Measurements from ENCODE around the gene TTC22. TPM values are rescaled to one million over a fixed set of nuclear protein-coding genes. Genes with fewer than 3 reads are reported as not detected.

Gene TTC22
- total RNA-seq, 1 experiment from 2014 or later: 1.8 TPM

DNA sequence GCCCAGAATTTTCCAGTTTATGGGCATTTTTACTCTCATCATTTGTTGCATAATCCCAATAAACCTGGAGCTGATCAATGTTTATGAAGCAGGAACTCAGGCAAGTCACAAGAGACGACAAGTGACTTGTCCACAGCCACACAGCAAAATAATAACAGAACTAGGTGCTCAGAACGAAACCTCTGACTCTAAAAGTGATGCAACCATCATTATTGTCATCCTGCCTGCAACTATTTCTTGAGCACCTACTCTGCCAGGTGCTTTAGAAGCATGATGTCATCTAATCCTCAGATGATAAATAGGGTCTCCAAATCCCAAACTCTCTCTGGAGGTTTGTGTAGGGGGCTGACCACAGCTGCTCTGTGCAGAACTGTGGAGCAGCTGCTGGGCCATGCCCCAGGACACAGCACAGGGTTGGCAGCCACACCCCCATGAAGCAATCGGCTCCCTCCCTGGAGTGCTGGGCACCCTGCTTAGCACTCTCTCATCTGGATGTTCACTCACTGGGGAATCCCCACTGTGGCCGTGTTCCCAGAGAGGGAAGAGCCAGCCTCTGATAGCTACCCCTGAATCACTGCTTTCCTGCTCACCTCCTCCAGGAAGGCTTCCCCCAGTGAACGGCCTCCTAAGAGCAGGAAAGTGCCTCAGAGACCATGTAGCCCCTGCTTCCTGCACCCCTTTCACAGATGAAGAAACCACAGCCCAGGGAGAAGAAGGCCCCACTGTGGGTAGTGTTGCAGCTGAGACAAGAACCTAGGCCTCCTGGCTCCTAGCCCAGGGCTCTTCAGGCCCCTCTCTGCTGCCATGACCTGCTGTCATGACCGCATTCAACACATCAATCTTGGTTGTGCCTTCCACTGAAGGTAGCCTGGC is 2.1 kb downstream of the TTC22 start:
- H3K4me2 ChIP-seq (ENCODE audit: low read length): no peak overlapping the region
- DNase-seq (ENCODE audit: low read depth, low spot score): no peak
- H3K9me3 ChIP-seq (ENCODE audit: control insufficient read depth in 1 of 2, insufficient read depth in 1 of 2, low read depth in 1 of 2, low read length in 2 of 2): no peaks in the 10 kb centered on the region
- no peaks in the 10 kb centered on the region for H3K27me3 ChIP-seq (ENCODE audit: insufficient read depth, low read length)
- no peak for TF ChIP-seq TCF7L2 (IDR thresholded peaks at IDR 0.05; ENCODE audit: borderline replicate concordance, extremely low read depth, insufficient read depth, insufficient read length)
- H3K4me1 ChIP-seq (ENCODE audit: control insufficient read depth in 1 of 2, insufficient read depth in 2 of 2, low read length in 2 of 2): peaks cover 9 to 29% of the 10 kb centered on the region in 2 experiments; a peak in 3 of 4 replicates
- CTCF ChIA-PET: no interaction called here
- no peaks in the 10 kb centered on the region for H3K9me2 ChIP-seq (ENCODE audit: insufficient read depth)
- no peak overlapping the region for H3K4me3 ChIP-seq (replicated peaks in 1 of 2; ENCODE audit: low read depth in 1 of 2, low read length in 2 of 2)
- intact Hi-C loops (cut with micrococcal nuclease): no loop called here
- ATAC-seq: no peak
- RAD21 ChIA-PET (ENCODE audit: low non-redundant PET in 1 of 2, low total read pairs in 2 of 2, uncharacterized antibody in 2 of 2, unreplicated experiment in 2 of 2): no interaction called here
- H4K20me1 ChIP-seq (ENCODE audit: insufficient read depth): no peaks in the 10 kb centered on the region
- POLR2A ChIA-PET: no interaction called here
- no peaks in the 10 kb centered on the region for H3K79me2 ChIP-seq (ENCODE audit: insufficient read depth, low read length)
- H3K36me3 ChIP-seq (ENCODE audit: control insufficient read depth in 1 of 2, insufficient read depth in 2 of 2, low read length in 2 of 2): no peaks in the 10 kb centered on the region
- BruUV-seq (replicated peaks): no TSS peak
- no peak overlapping the region for H3K9ac ChIP-seq (ENCODE audit: low read length)
- H2AFZ ChIP-seq (ENCODE audit: low read depth, low read length, poor library complexity, severe bottlenecking): no peak overlapping the region
- H3K27ac ChIP-seq (ENCODE audit: low read depth, low read length): no peak overlapping the region

DNA sequence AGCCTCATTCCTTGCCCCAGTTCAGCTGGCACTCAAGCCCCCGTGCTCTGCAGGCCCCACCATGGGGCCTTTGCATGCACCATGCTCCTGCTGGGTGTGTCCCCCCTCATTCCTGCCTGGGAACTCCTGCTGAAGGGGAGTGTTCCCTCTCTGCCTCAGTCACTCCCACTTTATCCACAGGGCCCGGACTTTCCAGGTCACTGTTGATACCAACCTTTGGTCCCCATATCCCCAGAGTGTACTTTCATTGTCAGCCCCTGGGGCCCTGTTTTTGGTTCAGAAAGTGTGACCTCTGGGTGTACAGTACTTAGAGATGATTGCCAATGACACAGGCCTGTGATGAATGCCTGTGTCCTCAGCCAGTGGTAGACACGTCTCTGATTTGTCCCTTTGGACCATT is 2.9 kb downstream of the TTC22 start:
- BruUV-seq (replicated peaks): no TSS peak
- no peaks in the 10 kb centered on the region for H3K9me3 ChIP-seq (ENCODE audit: control insufficient read depth in 1 of 2, insufficient read depth in 1 of 2, low read depth in 1 of 2, low read length in 2 of 2)
- intact Hi-C loops (cut with micrococcal nuclease): no loop called here
- no peak overlapping the region for H2AFZ ChIP-seq (ENCODE audit: low read depth, low read length, poor library complexity, severe bottlenecking)
- no peaks in the 10 kb centered on the region for H3K9me2 ChIP-seq (ENCODE audit: insufficient read depth)
- H3K79me2 ChIP-seq (ENCODE audit: insufficient read depth, low read length): no peaks in the 10 kb centered on the region
- no peak for ATAC-seq
- TF ChIP-seq REST (IDR thresholded peaks at IDR 0.05; ENCODE audit: low read depth) (no peak), EZH2phosphoT487 (IDR thresholded peaks at IDR 0.05; ENCODE audit: borderline replicate concordance) (no peak), JUND (IDR thresholded peaks at IDR 0.05) (no peak), SRF (IDR thresholded peaks at IDR 0.05; ENCODE audit: low read depth) (no peak), ZNF274 (IDR thresholded peaks at IDR 0.05; ENCODE audit: low read depth, low read length) (no peak), ZFX (IDR thresholded peaks at IDR 0.05) (no peak)
- no peaks in the 10 kb centered on the region for H3K36me3 ChIP-seq (ENCODE audit: control insufficient read depth in 1 of 2, insufficient read depth in 2 of 2, low read length in 2 of 2)
- no peak overlapping the region for H3K27ac ChIP-seq (ENCODE audit: low read depth, low read length)
- H3K4me3 ChIP-seq (replicated peaks in 1 of 2; ENCODE audit: low read depth in 1 of 2, low read length in 2 of 2): no peak overlapping the region
- ChIA-PET POLR2A (no interaction called here), CTCF (no interaction called here), RAD21 (ENCODE audit: low non-redundant PET in 1 of 2, low total read pairs in 2 of 2, uncharacterized antibody in 2 of 2, unreplicated experiment in 2 of 2) (no interaction called here)
- no peak overlapping the region for H3K4me2 ChIP-seq (ENCODE audit: low read length)
- no peak overlapping the region for H3K9ac ChIP-seq (ENCODE audit: low read length)
- no peaks in the 10 kb centered on the region for H3K27me3 ChIP-seq (ENCODE audit: insufficient read depth, low read length)
- H4K20me1 ChIP-seq (ENCODE audit: insufficient read depth): no peaks in the 10 kb centered on the region
- H3K4me1 ChIP-seq (ENCODE audit: control insufficient read depth in 1 of 2, insufficient read depth in 2 of 2, low read length in 2 of 2): peaks cover 9 to 31% of the 10 kb centered on the region in 2 experiments; a peak in 3 of 4 replicates
- DNase-seq (ENCODE audit: low read depth, low spot score): no peak
